Activated CD8-positive, alpha-beta T cell treated with anti-CD3 and anti-CD28 coated beads for 36 hours (primary cell): ENCODE measurements around the gene DSG3. TPM values are rescaled to one million over a fixed set of nuclear protein-coding genes. Genes with fewer than 3 reads are reported as not detected.

Experiments used
- ATAC-seq: fragments of 200-7000 bp; cut with Tn5 transposase; one replicate; pipeline ENCODE4 v1.10.0; 2021; ENCODE audit warnings: mild to moderate bottlenecking, moderate library complexity
- CTCF ChIA-PET: fragments of 350-600 bp; sonication (Branson Sonifier 250); formaldehyde crosslinking; loops from one replicate; lab custom pipeline; 2021; ENCODE audit warnings: antibody characterized with exemption; lab: Charles Lee
- POLR2A ChIA-PET: fragments of 350-600 bp; sonication (Branson Sonifier 250); formaldehyde crosslinking; loops from one replicate; lab custom pipeline; 2021; ENCODE audit warnings: antibody characterized with exemption; lab: Charles Lee
- DNase-seq: peaks from one replicate; pipeline ENCODE4 v3.0.0-alpha.2; 2020
- H3K27ac Mint-ChIP-seq: one replicate; pipeline ENCODE4 v1.8.0; 2021; ENCODE audit warnings: mild to moderate bottlenecking, mixed read lengths
- H3K27me3 Mint-ChIP-seq: one replicate; pipeline ENCODE4 v1.8.0; 2021; ENCODE audit warnings: mixed read lengths
- H3K36me3 Mint-ChIP-seq: one replicate; pipeline ENCODE4 v1.8.0; 2021; ENCODE audit warnings: low read depth, mixed read lengths
- H3K4me1 Mint-ChIP-seq: one replicate; pipeline ENCODE4 v1.8.0; 2021; ENCODE audit warnings: low read depth, mixed read lengths
- H3K4me3 Mint-ChIP-seq: one replicate; pipeline ENCODE4 v1.8.0; 2021; ENCODE audit warnings: mild to moderate bottlenecking, moderate library complexity, mixed read lengths
- H3K9me3 Mint-ChIP-seq: one replicate; pipeline ENCODE4 v1.8.0; 2021; ENCODE audit warnings: mixed read lengths
- intact Hi-C: fragments of 100-400 bp; cut with micrococcal nuclease; formaldehyde crosslinking; loops from one replicate; pipeline ENCODE4 v1.10.0; 2022
- total RNA-seq, 2 experiments: library from RNA; stranded (reverse); gene quantifications; one replicate each; pipeline ENCODE4 v1.2.3, GENCODE V29; 2021
- TF ChIP-seq, protein P1 (sequence below): fragments of 200-600 bp; IDR thresholded peaks from one replicate; pipeline ENCODE4 v1.8.0; 2022; ENCODE audit warnings: antibody characterized with exemption, mild to moderate bottlenecking

The DSG3 gene
- total RNA-seq, 2 experiments from 2014 or later = not detected

DNA sequence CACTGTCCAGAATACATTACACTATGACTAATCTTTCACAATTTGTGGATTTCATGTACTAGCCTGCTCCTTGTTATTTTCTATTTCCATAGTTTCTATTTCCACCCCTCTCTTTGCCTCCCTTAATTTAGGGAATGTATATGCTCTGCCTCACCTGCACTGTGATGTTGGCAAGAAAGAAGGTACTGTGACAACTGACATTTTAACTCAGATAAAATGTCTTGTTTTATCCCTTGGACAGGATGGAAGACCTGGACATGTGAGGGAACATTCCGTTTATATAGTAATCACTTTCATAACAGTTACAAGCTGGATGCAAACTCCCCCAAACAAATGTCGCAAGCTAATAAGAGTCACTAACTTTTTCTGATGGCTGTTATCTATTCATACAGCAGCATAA is 21.5 kb upstream of the DSG3 start:
- DNase-seq = no peak
- ChIA-PET CTCF (no interaction called here), POLR2A (no interaction called here)
- H3K4me1 Mint-ChIP-seq = no peaks in the 10 kb centered on the region
- TF ChIP-seq, protein P1, sequence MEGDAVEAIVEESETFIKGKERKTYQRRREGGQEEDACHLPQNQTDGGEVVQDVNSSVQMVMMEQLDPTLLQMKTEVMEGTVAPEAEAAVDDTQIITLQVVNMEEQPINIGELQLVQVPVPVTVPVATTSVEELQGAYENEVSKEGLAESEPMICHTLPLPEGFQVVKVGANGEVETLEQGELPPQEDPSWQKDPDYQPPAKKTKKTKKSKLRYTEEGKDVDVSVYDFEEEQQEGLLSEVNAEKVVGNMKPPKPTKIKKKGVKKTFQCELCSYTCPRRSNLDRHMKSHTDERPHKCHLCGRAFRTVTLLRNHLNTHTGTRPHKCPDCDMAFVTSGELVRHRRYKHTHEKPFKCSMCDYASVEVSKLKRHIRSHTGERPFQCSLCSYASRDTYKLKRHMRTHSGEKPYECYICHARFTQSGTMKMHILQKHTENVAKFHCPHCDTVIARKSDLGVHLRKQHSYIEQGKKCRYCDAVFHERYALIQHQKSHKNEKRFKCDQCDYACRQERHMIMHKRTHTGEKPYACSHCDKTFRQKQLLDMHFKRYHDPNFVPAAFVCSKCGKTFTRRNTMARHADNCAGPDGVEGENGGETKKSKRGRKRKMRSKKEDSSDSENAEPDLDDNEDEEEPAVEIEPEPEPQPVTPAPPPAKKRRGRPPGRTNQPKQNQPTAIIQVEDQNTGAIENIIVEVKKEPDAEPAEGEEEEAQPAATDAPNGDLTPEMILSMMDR = no peak
- H3K9me3 Mint-ChIP-seq = no peaks in the 10 kb centered on the region
- no peak overlapping the region for H3K27ac Mint-ChIP-seq
- H3K4me3 Mint-ChIP-seq = no peak overlapping the region
- H3K27me3 Mint-ChIP-seq = no peaks in the 10 kb centered on the region
- no peaks in the 10 kb centered on the region for H3K36me3 Mint-ChIP-seq
- intact Hi-C loops = no loop called here
- no peak for ATAC-seq

DNA sequence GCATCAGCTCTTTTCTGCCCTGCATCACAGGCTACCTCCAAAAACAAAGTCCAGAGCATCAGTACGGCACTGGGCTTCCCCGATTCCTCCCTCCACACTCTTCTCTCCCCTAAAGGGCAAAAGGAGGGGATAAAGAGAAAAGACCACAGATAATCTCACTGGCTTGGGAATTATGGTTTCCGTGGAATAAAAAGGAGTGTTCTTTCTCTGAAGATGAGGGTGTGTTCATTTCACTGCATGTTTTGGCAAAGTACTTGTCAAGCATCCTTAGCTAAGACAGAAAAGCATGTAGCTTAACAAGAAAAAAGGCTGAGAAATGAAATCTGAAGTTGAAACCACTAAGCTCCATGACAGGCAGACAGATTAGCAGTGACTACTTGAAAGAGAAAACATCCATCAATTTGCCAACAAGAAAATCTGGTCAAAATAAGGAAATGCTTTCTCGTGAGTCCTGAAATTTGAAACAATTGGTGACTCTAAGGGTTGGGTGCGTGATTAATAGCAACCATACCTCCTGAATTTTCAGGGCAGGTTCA is 20.6 kb upstream of the DSG3 start:
- CTCF ChIA-PET = no interaction called here
- H3K27ac Mint-ChIP-seq = no peak overlapping the region
- POLR2A ChIA-PET = no interaction called here
- no peaks in the 10 kb centered on the region for H3K9me3 Mint-ChIP-seq
- H3K36me3 Mint-ChIP-seq = no peaks in the 10 kb centered on the region
- no peaks in the 10 kb centered on the region for H3K4me1 Mint-ChIP-seq
- intact Hi-C loops = no loop called here
- H3K27me3 Mint-ChIP-seq = no peaks in the 10 kb centered on the region
- TF ChIP-seq, protein P1 = no peak
- no peak overlapping the region for H3K4me3 Mint-ChIP-seq
- DNase-seq = no peak
- ATAC-seq = no peak

DNA sequence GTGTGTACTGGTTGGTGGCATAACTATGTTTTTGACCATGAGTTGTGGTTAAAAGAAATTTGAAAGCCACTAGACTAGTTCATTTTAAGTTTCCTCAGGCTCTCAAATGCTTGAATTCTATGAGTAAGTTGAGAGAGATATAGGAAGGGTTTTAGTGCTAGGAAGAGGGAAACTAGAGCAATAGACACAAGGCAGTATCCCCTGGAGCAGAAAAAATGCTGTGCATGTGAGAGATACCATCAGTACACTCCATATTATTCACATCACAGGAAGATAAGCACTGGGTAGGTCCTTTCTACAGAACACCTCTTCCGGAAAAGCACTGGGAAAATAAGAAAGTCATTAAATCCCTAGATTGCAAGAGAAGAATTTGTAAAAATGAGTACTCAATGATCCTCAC is 19.3 kb upstream of the DSG3 start:
- no peak for DNase-seq
- TF ChIP-seq, protein P1 = no peak
- Mint-ChIP-seq H3K27ac (no peak overlapping the region), H3K4me1 (no peaks in the 10 kb centered on the region), H3K36me3 (no peaks in the 10 kb centered on the region), H3K4me3 (no peak overlapping the region), H3K9me3 (no peaks in the 10 kb centered on the region), H3K27me3 (no peaks in the 10 kb centered on the region)
- intact Hi-C loops = no loop called here
- POLR2A ChIA-PET = no interaction called here
- CTCF ChIA-PET = no interaction called here
- ATAC-seq = no peak

DNA sequence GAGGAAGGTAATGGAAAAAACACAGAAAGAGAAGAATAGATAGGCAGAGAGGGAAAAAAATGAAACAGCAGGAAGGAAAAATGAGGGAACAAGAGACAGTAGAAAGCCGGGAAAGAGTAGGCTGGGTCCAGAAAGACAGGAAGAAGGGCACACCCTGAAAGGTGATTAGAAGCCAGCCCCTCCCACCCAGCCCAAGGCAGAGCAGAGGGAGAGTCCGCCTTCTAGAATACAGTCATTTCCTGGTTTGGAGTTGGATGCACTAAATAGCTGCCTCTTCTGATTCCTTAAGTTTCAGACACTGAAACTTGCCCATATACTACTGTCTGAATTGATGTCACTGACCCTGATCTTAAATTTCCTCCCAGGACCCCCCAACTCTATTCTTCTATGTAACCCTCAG is 17.9 kb upstream of the DSG3 start:
- ATAC-seq = no peak
- Mint-ChIP-seq H3K36me3 (no peaks in the 10 kb centered on the region), H3K4me1 (no peaks in the 10 kb centered on the region), H3K27me3 (no peaks in the 10 kb centered on the region), H3K4me3 (no peak overlapping the region), H3K27ac (no peak overlapping the region), H3K9me3 (no peaks in the 10 kb centered on the region)
- ChIA-PET CTCF (no interaction called here), POLR2A (no interaction called here)
- intact Hi-C loops = no loop called here
- DNase-seq = no peak
- TF ChIP-seq, protein P1 = no peak

DNA sequence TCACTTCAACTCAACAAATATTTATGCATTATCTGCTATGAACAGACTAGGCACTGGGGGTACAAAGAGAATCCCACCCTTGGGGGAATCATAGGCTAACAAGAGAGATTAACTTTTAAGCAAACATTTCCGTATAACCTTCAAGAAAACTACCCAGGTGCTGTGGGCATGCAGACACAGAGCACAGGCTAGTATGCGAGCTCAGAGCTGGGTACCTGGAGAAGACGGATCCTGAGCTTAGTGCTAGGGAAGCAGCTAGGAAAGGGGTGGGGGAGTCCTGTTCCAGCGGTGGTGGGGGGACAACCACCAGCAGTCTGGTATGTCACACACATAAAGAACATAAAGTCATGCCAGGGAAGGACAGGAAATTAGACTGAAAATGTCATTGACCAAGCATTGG is 17.5 kb upstream of the DSG3 start:
- Mint-ChIP-seq H3K27ac (no peak overlapping the region), H3K9me3 (no peaks in the 10 kb centered on the region), H3K4me3 (no peak overlapping the region), H3K27me3 (no peaks in the 10 kb centered on the region), H3K4me1 (no peaks in the 10 kb centered on the region), H3K36me3 (no peaks in the 10 kb centered on the region)
- TF ChIP-seq, protein P1 = no peak
- ATAC-seq (no peak), DNase-seq (no peak)
- CTCF ChIA-PET = no interaction called here
- POLR2A ChIA-PET = no interaction called here
- intact Hi-C loops = no loop called here
